ENCODE measurements around the gene NOS2.

DNA sequence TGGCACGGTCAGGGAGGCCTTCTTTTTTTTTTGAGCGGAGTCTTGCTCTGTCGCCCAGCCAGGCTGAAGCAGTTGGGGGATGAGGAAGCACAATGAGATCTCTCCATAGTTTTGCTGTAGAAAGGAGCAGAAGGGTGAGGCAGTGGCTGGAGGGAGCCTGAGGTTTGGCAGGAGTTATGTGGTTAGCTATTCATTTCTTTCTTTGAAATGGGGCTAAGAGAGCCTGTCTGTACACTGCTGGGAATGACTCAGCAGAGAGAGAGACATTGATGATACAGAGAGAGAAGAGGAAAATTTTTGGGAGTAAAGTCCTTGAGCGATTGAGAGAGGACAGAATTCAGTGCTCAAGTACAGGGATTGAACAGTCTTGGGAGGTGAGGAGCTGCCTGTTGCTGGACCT lies 22.1 kb downstream of the NOS2 start:
- TF ChIP-seq, protein P1, sequence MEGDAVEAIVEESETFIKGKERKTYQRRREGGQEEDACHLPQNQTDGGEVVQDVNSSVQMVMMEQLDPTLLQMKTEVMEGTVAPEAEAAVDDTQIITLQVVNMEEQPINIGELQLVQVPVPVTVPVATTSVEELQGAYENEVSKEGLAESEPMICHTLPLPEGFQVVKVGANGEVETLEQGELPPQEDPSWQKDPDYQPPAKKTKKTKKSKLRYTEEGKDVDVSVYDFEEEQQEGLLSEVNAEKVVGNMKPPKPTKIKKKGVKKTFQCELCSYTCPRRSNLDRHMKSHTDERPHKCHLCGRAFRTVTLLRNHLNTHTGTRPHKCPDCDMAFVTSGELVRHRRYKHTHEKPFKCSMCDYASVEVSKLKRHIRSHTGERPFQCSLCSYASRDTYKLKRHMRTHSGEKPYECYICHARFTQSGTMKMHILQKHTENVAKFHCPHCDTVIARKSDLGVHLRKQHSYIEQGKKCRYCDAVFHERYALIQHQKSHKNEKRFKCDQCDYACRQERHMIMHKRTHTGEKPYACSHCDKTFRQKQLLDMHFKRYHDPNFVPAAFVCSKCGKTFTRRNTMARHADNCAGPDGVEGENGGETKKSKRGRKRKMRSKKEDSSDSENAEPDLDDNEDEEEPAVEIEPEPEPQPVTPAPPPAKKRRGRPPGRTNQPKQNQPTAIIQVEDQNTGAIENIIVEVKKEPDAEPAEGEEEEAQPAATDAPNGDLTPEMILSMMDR (IDR thresholded peaks at IDR 0.05): no peak
- TF ChIP-seq POLR2A (IDR thresholded peaks at IDR 0.05): no peak
